K562 (cell line): ENCODE results near the gene RSPH6A. TPM values are rescaled to one million over a fixed set of nuclear protein-coding genes. Genes with fewer than 3 reads are reported as not detected.

Source experiments
- AFF4 ChIP-seq: sonication (generic); formaldehyde crosslinking; IDR thresholded peaks from 2 replicates; pipeline ENCODE4 v1.8.0; 2023; ENCODE audit warnings: mild to moderate bottlenecking, missing genetic modification reagents
- BCLAF1 ChIP-seq, 2 experiments: fragments of 450-650 bp in 1 of 2; IDR thresholded peaks; 2 replicates each; pipeline ENCODE4 v1.6.1; 2011 to 2017; ENCODE audit warnings: low read depth in 2 of 2, antibody characterized with exemption in 1 of 2, borderline replicate concordance in 1 of 2, low read length in 1 of 2, mild to moderate bottlenecking in 1 of 2, mixed read lengths in 1 of 2; ENCODE audit not compliant: control insufficient read depth in 1 of 2
- CLOCK ChIP-seq: fragments of 250-450 bp; sonication (Bioruptor Pico); IDR thresholded peaks from 2 replicates; pipeline ENCODE4 v1.4.0; 2020; ENCODE audit warnings: mild to moderate bottlenecking, moderate library complexity, borderline replicate concordance
- IRF1 ChIP-seq: sonication (generic); formaldehyde crosslinking; IDR thresholded peaks from 2 replicates; pipeline ENCODE4 v1.8.0; 2022; ENCODE audit warnings: missing genetic modification reagents, mild to moderate bottlenecking, borderline replicate concordance
- RFX7 ChIP-seq: fragments of 250-450 bp; sonication (Bioruptor Pico); IDR thresholded peaks from 2 replicates; pipeline ENCODE4 v1.5.1; 2021; ENCODE audit warnings: mild to moderate bottlenecking
- TSHZ1 ChIP-seq: fragments of 250-450 bp; sonication (Bioruptor Pico); IDR thresholded peaks from 2 replicates; pipeline ENCODE4 v1.4.0; 2020; ENCODE audit warnings: mild to moderate bottlenecking, moderate library complexity
- U2AF1 ChIP-seq: fragments of 200-400 bp; formaldehyde crosslinking; optimal IDR thresholded peaks from 2 replicates; pipeline ENCODE3; 2017; ENCODE audit warnings: mild to moderate bottlenecking, low read depth, low read length, moderate library complexity
- USF1 ChIP-seq: sonication (generic); formaldehyde crosslinking; IDR thresholded peaks from 2 replicates; pipeline ENCODE4 v1.9.0; 2022; ENCODE audit warnings: mild to moderate bottlenecking, missing genetic modification reagents
- ZNF217 ChIP-seq: sonication (generic); formaldehyde crosslinking; IDR thresholded peaks from 2 replicates; pipeline ENCODE4 v1.8.0; 2022; ENCODE audit warnings: mild to moderate bottlenecking, missing genetic modification reagents
- ZNF384 ChIP-seq: IDR thresholded peaks from 2 replicates; pipeline ENCODE4 v1.6.1; 2012; ENCODE audit warnings: low read depth, low read length, improper control_type of control experiment
- polyA plus RNA-seq, 8 experiments: library from polyadenylated mRNA; depleted of rRNA in 4 of 8; stranded (reverse) in 5 of 8; unstranded in 3 of 8; fragments of >200 nt; fragmentation: Nextera tagmentation in 2 of 8; fragmentation: Illumina TruSeq in 1 of 8; extraction: Ambion mirVana in 2 of 8; extraction: Trizol in 1 of 8; gene quantifications; 2 replicates each; pipeline versions ENCODE4 v1.2.1 to v1.2.3, GENCODE V29; 2011 to 2014; ENCODE audit warnings: inconsistent platforms in 1 of 8, missing spikeins in 1 of 8
- total RNA-seq, 7 experiments: library from RNA; depleted of rRNA in 6 of 7; stranded (reverse); fragments of >200 nt in 6 of 7; fragmentation: Illumina TruSeq in 2 of 7; extraction: Trizol in 2 of 7; gene quantifications; 2 replicates each; pipeline versions ENCODE4 v1.2.1 to v1.2.3, GENCODE V29; 2011 to 2021; ENCODE audit warnings: low replicate concordance in 1 of 7

Gene RSPH6A
- total and polyA plus RNA-seq, 9 of the 15 experiments (the other 6 are each of a cell fraction or from before 2014, with no cell fraction given), result 0.03 to 0.15 (median 0.07) TPM; not detected in 5

GRCh38 chr19:45767881-45768654 lies 47.0 kb downstream of the RSPH6A start (continued):
- TF ChIP-seq BCLAF1 (IDR thresholded peaks at IDR 0.05; ENCODE audit: borderline replicate concordance in 1 of 2, control insufficient read depth in 1 of 2, low read depth in 2 of 2, low read length in 1 of 2), result no peak
- TF ChIP-seq U2AF1, result no peak
- TF ChIP-seq AFF4 (CRISPR knock-in tag), result no peak
- TF ChIP-seq IRF1 (CRISPR knock-in tag), result no peak
- TF ChIP-seq RFX7 (CRISPR knock-in tag), result no peak
- TF ChIP-seq ZNF384, result no peak
- TF ChIP-seq ZNF217, result no peak
- no peak for TF ChIP-seq TSHZ1 (CRISPR knock-in tag)
- no peak for TF ChIP-seq CLOCK (CRISPR knock-in tag)
- peak; percentile 31; the same call in 1 of the 2 replicates for TF ChIP-seq USF1 (CRISPR knock-in tag)
